Hindlimb muscle (tissue), 1 donor: ENCODE data around the gene VSTM2B. TPM values are rescaled to one million over a fixed set of nuclear protein-coding genes. Genes with fewer than 3 reads are reported as not detected.
A peak's percentile ranks its signal among the peaks of the same experiment; 100 is the strongest.

Experiments
- DNase-seq: peaks from one replicate; pipeline ENCODE4 v3.0.0-alpha.2; 2013
- polyA plus RNA-seq: library from polyadenylated mRNA; unstranded; fragments of 120-200 nt; gene quantifications from one replicate; pipeline ENCODE4 v1.2.1, GENCODE V29; 2013; ENCODE audit not compliant: insufficient read length

The VSTM2B gene
- polyA plus RNA-seq, 1 donor: 0.17 TPM

DNA sequence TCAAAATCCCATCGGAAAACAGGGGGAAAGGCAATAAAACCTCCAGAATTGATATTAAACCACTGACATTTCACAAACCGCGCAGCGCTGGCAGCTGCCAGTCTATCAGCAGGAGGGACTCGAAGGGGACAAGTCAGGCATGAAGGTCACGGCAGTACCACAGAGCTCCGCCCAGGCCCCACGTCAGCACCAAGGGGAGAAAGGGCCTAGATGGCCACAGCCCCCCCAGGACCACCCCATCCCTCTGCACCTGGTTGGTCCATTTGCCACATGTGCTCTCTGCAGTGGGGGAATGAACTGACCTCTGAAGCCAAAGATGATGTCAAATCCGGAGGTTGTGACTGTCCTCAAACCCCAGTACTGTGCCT, 9.5 kb upstream of the VSTM2B start:
- no peak for DNase-seq

DNA sequence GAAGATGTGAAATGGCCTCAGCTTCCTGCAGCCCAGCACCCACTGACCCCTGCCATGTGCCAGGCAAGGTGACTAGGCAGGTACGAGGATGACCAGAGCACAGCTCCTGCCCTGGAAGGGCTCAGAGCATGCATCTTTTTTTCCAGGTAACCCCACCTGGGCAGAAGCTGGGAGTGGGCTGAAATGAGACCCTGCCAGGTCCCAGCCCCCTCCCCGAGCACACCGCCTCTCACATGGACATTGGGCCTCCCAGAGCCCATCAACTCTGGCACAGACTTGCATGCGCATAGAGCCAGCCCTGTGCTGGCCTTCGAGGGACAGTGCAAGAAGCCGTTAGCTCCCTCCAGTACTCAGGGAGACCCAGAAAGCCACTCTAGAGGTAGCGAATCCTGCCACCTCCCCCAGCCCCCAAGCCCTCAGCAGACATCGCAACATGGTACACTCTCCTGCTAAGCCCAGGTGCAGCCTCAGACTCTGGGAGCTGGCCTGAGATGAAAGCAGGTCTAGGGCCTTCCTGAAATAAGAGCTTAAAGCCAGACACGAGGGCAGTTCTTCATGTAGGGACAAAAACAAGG, 8.9 kb upstream of the VSTM2B start:
- DNase-seq: no peak

GRCh38 chr19:29517412-29517811, 8.4 kb upstream of the VSTM2B start:
- no peak for DNase-seq

DNA sequence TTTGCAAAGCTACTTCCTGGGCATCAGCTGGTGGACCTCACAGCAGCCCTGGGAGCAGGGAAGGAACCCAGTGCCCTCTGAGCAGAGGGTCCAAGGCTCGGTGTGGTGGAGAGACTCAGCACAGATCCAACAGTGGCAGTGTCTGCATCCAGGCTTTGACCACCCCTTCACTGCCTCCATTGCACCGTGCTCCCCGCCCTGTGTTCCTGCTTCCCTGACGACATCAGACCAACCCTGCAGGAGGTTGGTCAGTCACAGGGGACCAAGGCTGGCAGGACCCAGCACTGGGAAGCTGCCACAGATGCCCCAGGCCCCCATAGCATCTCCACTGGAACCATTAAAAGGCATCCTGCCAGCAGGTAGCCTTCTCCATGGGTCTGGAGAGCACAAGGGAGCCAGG, 7.8 kb upstream of the VSTM2B start:
- DNase-seq: no peak

- no peak for DNase-seq
These were observed 6.6 kb upstream of the VSTM2B start for GRCh38 chr19:29519146-29519545.

- no peak for DNase-seq
These were observed 5.9 kb upstream of the VSTM2B start for GRCh38 chr19:29519931-29520330.

DNA sequence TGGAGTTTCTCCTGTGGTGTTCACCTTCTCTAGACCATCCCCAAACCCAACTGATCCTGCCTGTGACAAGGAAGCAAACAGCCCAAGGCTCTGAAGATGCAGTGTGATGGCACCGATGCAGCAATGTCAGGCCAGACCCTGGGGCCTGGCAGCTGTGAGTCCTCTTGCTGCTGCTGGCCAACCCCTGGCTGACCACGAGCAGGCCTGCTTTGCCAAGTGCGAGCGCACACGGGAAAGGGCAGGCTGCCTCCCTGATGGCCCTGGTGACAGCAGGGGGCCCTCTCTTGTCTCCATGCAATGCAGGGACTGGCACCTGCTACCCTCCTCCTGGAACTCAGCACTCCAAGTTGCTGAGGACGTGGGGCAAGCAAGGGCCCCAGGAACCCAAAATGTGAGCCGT, 5.4 kb upstream of the VSTM2B start:
- no peak for DNase-seq

DNA sequence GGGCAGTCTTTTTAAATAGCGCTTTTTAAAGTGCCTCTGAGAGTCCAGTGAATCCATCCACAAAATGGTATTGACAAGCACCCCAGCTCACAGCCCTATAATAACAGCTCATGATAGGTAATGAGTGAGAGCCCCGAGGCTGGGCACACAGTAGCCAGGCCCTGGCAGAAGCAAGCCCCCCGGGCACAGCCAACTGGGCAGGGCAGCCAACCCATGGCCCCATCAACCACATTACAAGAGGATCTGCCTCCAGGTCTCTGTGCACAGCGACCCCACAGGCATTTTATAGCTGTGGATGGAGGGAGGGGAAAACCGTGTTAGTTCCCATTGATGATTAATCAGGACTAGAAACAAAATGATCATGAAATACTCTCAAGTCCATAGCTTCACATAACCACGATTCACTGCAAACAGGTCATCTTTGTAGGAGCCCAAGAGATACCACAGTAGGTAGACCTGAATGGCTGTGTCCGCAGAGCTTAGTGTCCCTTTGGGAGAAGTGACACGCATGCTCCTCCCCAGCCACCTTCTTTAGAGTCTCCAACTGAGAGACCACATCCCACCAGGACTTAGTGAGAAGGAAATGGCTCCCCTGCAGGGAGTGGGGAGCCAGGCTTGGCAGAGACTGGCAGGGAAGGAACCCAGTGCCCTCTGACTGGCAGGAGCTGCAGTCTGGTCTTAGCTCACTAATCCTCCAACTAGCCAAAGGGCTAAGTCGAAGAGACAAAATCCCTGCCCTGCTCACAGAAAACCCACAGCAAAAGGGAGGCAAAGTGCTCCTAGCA, 4.3 kb upstream of the VSTM2B start:
- DNase-seq: no peak

GRCh38 chr19:29523568-29523967, 2.2 kb upstream of the VSTM2B start:
- no peak for DNase-seq

- no peak for DNase-seq
These were observed 1.4 kb upstream of the VSTM2B start for GRCh38 chr19:29524201-29524911.

GRCh38 chr19:29524912-29525831, 622 bp upstream of the VSTM2B start:
- no peak for DNase-seq

- DNase-seq: no peak
These were observed 1.1 kb downstream of the VSTM2B start for GRCh38 chr19:29526730-29527499.

- DNase-seq: no peak
These were observed 1.9 kb downstream of the VSTM2B start for GRCh38 chr19:29527500-29528328.

- peak; percentile 81 for DNase-seq
These were observed 2.7 kb downstream of the VSTM2B start for GRCh38 chr19:29528350-29528945.

DNA sequence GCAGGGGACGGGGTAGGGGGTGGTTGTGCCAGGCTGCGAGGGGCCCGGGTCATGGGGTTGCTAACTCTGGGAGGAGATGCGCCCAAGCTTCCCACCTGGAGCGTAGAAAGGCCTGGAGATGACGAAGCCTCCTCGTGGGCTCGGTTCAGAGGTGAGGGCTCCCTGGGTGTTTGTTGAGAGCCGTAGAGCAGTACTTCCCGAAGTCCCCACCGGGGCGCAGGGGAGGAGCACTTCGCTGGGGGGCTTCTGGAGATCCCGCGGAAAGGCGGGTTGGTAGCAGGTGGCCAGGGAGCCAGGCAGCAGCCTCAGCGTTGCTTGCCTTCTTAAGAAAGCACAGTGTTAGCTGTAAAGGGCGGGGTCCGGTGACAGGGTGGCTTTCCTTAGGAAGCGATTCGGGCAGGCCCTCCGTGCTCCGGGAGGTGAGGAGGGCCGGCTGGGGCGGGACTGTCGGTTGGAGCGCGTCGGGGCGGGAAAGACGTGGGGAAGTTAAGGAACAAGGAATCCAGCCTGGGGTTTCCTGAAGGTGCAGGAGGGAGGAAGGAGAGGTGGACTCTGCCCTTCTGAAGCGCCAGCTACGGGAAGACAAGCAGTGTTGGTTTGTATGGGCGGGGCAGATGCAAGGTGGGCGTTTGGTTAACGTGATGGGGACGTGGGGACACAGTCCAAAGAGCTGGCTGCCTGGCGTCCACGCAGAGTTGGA, 3.3 kb downstream of the VSTM2B start:
- no peak for DNase-seq

DNA sequence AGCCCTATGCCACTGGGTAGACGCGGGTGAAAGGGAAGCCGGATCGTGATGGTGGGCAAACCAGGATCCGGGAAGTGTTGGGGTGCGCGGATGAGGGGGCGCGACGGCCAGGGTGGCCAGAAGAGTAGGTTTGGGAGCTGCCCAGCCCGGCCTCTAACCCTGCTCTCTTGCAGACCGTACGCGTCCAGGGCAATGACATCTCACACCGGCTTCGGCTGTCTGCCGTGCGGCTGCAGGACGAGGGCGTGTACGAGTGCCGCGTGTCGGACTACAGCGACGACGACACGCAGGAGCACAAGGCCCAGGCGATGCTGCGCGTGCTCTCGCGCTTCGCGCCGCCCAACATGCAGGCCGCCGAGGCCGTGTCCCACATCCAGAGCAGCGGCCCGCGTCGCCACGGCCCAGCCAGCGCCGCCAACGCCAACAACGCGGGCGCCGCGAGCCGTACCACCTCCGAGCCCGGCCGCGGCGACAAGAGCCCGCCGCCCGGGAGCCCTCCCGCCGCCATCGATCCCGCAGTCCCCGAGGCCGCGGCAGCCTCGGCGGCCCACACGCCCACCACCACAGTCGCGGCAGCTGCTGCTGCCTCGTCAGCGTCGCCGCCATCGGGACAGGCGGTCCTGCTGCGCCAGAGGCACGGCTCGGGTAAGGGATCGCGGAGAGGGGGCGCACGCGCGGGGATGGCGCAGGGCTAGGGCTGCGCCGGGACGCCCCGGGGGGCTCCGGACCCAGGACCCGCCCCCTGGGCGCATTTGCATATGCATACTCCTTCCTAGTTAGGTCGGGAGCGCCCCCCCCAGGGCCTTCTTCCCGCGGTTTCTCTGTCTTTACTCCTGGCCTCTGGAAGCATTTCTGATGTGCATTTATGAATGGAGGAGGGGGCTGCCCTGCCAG, 4.1 kb downstream of the VSTM2B start:
- no peak for DNase-seq

GRCh38 chr19:29530540-29531457, 5.0 kb downstream of the VSTM2B start:
- DNase-seq: no peak
